Erythroblast (primary cell): ENCODE data around the gene LGALS9C.
"Not testable (repeated sequence)": the region's sequence is repeated elsewhere in the genome, so short reads cannot be mapped to it uniquely, and the experiment has no call there.

Source experiments
- GATA1 ChIP-seq: IDR thresholded peaks from 2 replicates; pipeline ENCODE4 v1.6.1; 2011; ENCODE audit warnings: low read depth, mild to moderate bottlenecking, control low read depth, low read length, moderate library complexity
- POLR2A ChIP-seq: IDR thresholded peaks from 2 replicates; pipeline ENCODE4 v1.6.1; 2011; ENCODE audit warnings: mild to moderate bottlenecking, low read length

GRCh38 chr17:18478362-18478761, 1.8 kb downstream of the LGALS9C start:
- TF ChIP-seq POLR2A, GATA1: not testable (repeated sequence)
